IMR-90 (cell line): ENCODE measurements around the gene RPS6KA2.

ENCODE experiments used
- CTCF ChIP-seq: conservative IDR thresholded peaks from 2 replicates; pipeline ENCODE4 v1.5.1; 2012; ENCODE audit warnings: mild to moderate bottlenecking, low read depth, low read length, improper control_type of control experiment
- FOS ChIP-seq: fragments of 150-350 bp; IDR thresholded peaks from 2 replicates; pipeline ENCODE4 v1.6.1; 2016; ENCODE audit warnings: low read depth, low read length
- MAFK ChIP-seq: IDR thresholded peaks from 2 replicates; pipeline ENCODE4 v1.6.1; 2012; ENCODE audit warnings: low read depth, low read length, improper control_type of control experiment
- MAZ ChIP-seq: IDR thresholded peaks from 2 replicates; pipeline ENCODE4 v1.6.1; 2012; ENCODE audit warnings: low read depth, mild to moderate bottlenecking, low read length, improper control_type of control experiment, moderate library complexity, borderline replicate concordance
- POLR2A ChIP-seq: IDR thresholded peaks from 2 replicates; pipeline ENCODE4 v1.6.1; 2012; ENCODE audit warnings: mild to moderate bottlenecking, low read depth, low read length
- RAD21 ChIP-seq: IDR thresholded peaks from 2 replicates; pipeline ENCODE4 v1.6.1; 2012; ENCODE audit warnings: low read length, improper control_type of control experiment
- RCOR1 ChIP-seq: IDR thresholded peaks from 2 replicates; pipeline ENCODE4 v1.6.1; 2012; ENCODE audit warnings: mild to moderate bottlenecking, low read length, improper control_type of control experiment; ENCODE audit not compliant: insufficient replicate concordance
- RFX5 ChIP-seq: IDR thresholded peaks from 2 replicates; pipeline ENCODE4 v1.8.0; 2012; ENCODE audit warnings: low read depth, mild to moderate bottlenecking, low read length, moderate library complexity
- SMC3 ChIP-seq: fragments of 150-350 bp; IDR thresholded peaks from 2 replicates; pipeline ENCODE4 v1.6.1; 2016; ENCODE audit warnings: low read depth, mild to moderate bottlenecking, antibody characterized with exemption, low read length, moderate library complexity
- USF2 ChIP-seq: fragments of 150-350 bp; IDR thresholded peaks from 2 replicates; pipeline ENCODE4 v1.6.1; 2017; ENCODE audit warnings: mild to moderate bottlenecking, antibody characterized with exemption, low read length, low read depth

DNA sequence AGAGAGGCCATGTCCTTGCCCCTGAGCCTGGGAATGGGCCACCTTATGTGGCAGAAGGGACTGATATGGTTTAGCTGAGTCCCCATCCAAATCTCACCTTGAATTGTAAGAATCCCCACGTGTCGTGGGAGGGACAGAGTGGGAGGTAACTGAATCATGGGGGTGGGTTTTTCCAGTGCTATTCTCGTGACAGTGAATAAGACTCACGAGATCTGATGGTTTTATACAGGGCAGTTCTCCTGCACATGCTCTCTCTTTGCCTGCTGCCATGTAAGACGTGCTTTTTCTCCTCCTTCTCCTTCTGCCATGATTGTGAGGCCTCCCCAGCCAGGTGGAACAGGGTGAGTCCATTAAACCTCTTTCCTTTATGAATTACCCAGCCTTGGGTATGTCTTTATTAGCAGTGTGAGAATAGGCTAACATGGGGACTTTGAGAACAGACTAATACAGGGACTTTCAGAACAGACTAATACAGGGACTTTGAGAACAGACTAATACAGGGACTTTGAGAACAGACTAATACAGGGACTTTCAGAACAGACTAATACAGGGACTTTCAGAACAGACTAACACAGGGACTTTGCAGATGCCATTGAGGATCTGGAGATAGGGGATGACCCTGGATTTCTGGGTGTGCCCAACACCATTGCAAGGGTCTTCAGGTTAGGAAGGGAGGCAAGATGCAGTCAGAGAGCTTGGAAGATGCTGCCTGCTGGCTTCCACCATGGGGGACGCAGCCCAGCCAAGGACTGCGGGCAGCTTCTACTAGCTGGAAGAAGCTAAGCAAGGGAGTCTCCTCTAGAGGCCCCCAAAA, 127.5 kb downstream of the RPS6KA2 start:
- TF ChIP-seq CTCF (no peak), POLR2A (no peak), MAFK (no peak), USF2 (no peak), RCOR1 (no peak), FOS (no peak), RAD21 (no peak), MAZ (no peak), RFX5 (no peak), SMC3 (no peak)
